ENCODE results near the gene NAT10. TPM values are rescaled to one million over a fixed set of nuclear protein-coding genes. Genes with fewer than 3 reads are reported as not detected.

NAT10 gene
- polyA plus RNA-seq, 1 of the 3 experiments (the other 2 are of a cell fraction), result 31.0 TPM

DNA sequence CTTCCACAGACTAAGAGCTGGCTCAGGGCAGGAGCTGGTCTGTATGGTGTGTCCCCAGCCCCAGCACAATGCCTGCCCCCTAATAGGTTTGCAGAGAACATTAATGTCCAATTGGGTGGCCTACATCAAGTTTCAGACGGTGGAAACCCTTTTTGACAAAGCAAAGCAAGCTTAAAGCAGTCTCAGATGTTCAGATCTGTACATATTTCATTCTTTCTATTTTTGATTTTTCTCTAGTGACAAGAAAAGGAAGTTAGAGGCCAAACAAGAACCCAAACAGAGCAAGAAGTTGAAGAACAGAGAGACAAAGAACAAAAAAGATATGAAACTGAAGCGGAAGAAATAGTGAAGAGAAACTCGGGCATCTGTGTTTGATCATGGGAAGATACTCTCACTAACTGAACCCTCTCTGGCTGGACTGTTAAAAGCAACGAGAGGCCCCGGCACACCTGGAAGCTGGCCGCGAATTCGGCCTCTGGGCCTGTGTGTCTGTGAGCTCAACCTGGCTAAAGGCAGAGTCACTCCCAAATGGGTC lies 40.5 kb downstream of the NAT10 start:
- Histone ChIP-seq H3F3A (replicated peaks; ENCODE audit: insufficient read depth) (no peaks in the 10 kb centered on the region), H3K4me3 (ENCODE audit: low read depth in 2 of 2, low read length in 1 of 2) (no peak overlapping the region), H3K4me2 (no peak overlapping the region), H3K9ac (no peak overlapping the region), H3K36me3 (replicated peaks in 1 of 2; ENCODE audit: control insufficient read depth in 1 of 2, insufficient read depth in 2 of 2, low read length in 1 of 2) (peaks cover 37 to 88% of the 10 kb centered on the region in 2 experiments), H3K9me2 (no peaks in the 10 kb centered on the region), H3K27me3 (ENCODE audit: insufficient read depth) (no peaks in the 10 kb centered on the region), H3K4me1 (ENCODE audit: control insufficient read depth in 1 of 2, insufficient read depth in 2 of 2, low read depth in 1 of 2, low read length in 1 of 2) (peaks cover 0 to 14% of the 10 kb centered on the region in 2 experiments; a peak in 3 of 4 replicates), H3K79me2 (ENCODE audit: insufficient read depth) (no peaks in the 10 kb centered on the region), H3K9me3 (no peaks in the 10 kb centered on the region), H3K27ac (ENCODE audit: low read depth in 2 of 2, low read length in 1 of 2) (no peak overlapping the region), H2AFZ (ENCODE audit: low read depth) (no peak overlapping the region), H4K20me1 (ENCODE audit: insufficient read depth) (no peaks in the 10 kb centered on the region)
- ChIA-PET POLR2A (no interaction called here), CTCF (interaction anchor here (0.6 kb wide), 1 partner anchor 127 kb away, joined by 3 read pairs; no protein-coding TSS in a partner anchor)
- no peak for TF ChIP-seq RAD21 (IDR thresholded peaks at IDR 0.05; ENCODE audit: low read length)
- TF ChIP-seq FOSL2 (IDR thresholded peaks at IDR 0.05; ENCODE audit: borderline replicate concordance, low read depth), result no peak
- no peak for TF ChIP-seq SMC3 (IDR thresholded peaks at IDR 0.05; ENCODE audit: low read depth, low read length)
- TF ChIP-seq TCF12 (IDR thresholded peaks at IDR 0.05), result no peak
- no peak for TF ChIP-seq CHD2 (IDR thresholded peaks at IDR 0.05; ENCODE audit: low read length, partially characterized antibody)
- TF ChIP-seq, protein P1, sequence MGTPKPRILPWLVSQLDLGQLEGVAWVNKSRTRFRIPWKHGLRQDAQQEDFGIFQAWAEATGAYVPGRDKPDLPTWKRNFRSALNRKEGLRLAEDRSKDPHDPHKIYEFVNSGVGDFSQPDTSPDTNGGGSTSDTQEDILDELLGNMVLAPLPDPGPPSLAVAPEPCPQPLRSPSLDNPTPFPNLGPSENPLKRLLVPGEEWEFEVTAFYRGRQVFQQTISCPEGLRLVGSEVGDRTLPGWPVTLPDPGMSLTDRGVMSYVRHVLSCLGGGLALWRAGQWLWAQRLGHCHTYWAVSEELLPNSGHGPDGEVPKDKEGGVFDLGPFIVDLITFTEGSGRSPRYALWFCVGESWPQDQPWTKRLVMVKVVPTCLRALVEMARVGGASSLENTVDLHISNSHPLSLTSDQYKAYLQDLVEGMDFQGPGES (IDR thresholded peaks at IDR 0.05; ENCODE audit: low read depth, low read length), result no peak
- no peak for TF ChIP-seq RXRA (IDR thresholded peaks at IDR 0.05; ENCODE audit: borderline replicate concordance, low read depth)
- no peak for TF ChIP-seq MXI1 (IDR thresholded peaks at IDR 0.05; ENCODE audit: low read depth, low read length)
- no peak for TF ChIP-seq RCOR1 (IDR thresholded peaks at IDR 0.05; ENCODE audit: low read length)
- TF ChIP-seq POLR2AphosphoS5 (IDR thresholded peaks at IDR 0.05; ENCODE audit: low read depth, low read length), result no peak
- TF ChIP-seq FOXM1 (IDR thresholded peaks at IDR 0.05; ENCODE audit: low read depth), result no peak
- TF ChIP-seq, protein P2, sequence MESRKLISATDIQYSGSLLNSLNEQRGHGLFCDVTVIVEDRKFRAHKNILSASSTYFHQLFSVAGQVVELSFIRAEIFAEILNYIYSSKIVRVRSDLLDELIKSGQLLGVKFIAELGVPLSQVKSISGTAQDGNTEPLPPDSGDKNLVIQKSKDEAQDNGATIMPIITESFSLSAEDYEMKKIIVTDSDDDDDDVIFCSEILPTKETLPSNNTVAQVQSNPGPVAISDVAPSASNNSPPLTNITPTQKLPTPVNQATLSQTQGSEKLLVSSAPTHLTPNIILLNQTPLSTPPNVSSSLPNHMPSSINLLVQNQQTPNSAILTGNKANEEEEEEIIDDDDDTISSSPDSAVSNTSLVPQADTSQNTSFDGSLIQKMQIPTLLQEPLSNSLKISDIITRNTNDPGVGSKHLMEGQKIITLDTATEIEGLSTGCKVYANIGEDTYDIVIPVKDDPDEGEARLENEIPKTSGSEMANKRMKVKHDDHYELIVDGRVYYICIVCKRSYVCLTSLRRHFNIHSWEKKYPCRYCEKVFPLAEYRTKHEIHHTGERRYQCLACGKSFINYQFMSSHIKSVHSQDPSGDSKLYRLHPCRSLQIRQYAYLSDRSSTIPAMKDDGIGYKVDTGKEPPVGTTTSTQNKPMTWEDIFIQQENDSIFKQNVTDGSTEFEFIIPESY (IDR thresholded peaks at IDR 0.05; ENCODE audit: borderline replicate concordance, low read depth), result no peak
- TF ChIP-seq YY1 (IDR thresholded peaks at IDR 0.05; ENCODE audit: low read depth), result no peak
- TF ChIP-seq, protein P3, sequence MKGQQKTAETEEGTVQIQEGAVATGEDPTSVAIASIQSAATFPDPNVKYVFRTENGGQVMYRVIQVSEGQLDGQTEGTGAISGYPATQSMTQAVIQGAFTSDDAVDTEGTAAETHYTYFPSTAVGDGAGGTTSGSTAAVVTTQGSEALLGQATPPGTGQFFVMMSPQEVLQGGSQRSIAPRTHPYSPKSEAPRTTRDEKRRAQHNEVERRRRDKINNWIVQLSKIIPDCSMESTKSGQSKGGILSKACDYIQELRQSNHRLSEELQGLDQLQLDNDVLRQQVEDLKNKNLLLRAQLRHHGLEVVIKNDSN (IDR thresholded peaks at IDR 0.05; ENCODE audit: borderline replicate concordance, low read depth), result no peak
- DNase-seq, result no peak
- WGBS (ENCODE audit: low lambda C conversion rate), result 85% methylated on average over 5 of the region's 8 CpGs

DNA sequence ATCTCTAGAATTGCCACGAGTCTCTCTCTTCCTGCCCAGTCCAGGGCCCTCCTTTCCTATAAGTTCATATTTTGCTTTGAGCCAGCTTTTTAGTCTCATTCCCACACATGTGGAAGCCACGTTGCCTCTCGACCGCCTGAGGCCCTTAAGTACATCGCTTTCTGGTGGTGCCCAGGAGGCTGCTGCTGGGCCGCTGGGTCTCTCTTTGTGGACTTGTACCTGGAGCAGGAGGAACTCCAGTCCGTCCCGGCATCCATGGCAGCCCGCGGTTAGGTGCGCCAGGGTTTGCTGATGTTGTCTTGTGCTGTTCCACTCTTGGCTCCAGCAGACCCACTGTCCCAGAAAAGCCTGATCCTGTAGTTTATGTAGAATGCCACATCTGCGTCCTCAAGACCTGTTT lies 41.0 kb downstream of the NAT10 start:
- Histone ChIP-seq H3K27ac (ENCODE audit: low read depth in 2 of 2, low read length in 1 of 2) (no peak overlapping the region), H3K9ac (no peak overlapping the region), H3K4me2 (no peak overlapping the region), H3K9me2 (no peaks in the 10 kb centered on the region), H3K4me1 (ENCODE audit: control insufficient read depth in 1 of 2, insufficient read depth in 2 of 2, low read depth in 1 of 2, low read length in 1 of 2) (peaks cover 0 to 19% of the 10 kb centered on the region in 2 experiments; a peak in 3 of 4 replicates), H3K4me3 (ENCODE audit: low read depth in 2 of 2, low read length in 1 of 2) (no peak overlapping the region), H3K36me3 (replicated peaks in 1 of 2; ENCODE audit: control insufficient read depth in 1 of 2, insufficient read depth in 2 of 2, low read length in 1 of 2) (peaks cover 37 to 87% of the 10 kb centered on the region in 2 experiments), H2AFZ (ENCODE audit: low read depth) (no peak overlapping the region), H3K27me3 (ENCODE audit: insufficient read depth) (no peaks in the 10 kb centered on the region), H3F3A (replicated peaks; ENCODE audit: insufficient read depth) (no peaks in the 10 kb centered on the region), H4K20me1 (ENCODE audit: insufficient read depth) (no peaks in the 10 kb centered on the region), H3K79me2 (ENCODE audit: insufficient read depth) (no peaks in the 10 kb centered on the region), H3K9me3 (no peaks in the 10 kb centered on the region)
- CTCF ChIA-PET, result interaction anchor here (0.6 kb wide), 1 partner anchor 126 kb away, joined by 3 read pairs; no protein-coding TSS in a partner anchor
- 95% methylated on average over 12 of the region's 12 CpGs for WGBS (ENCODE audit: low lambda C conversion rate)
- POLR2A ChIA-PET, result no interaction called here
- no peak for DNase-seq
- TF ChIP-seq ELF1 (IDR thresholded peaks at IDR 0.05), result no peak
- TF ChIP-seq, protein P2 (IDR thresholded peaks at IDR 0.05; ENCODE audit: borderline replicate concordance, low read depth), result no peak
- TF ChIP-seq FOXM1 (IDR thresholded peaks at IDR 0.05; ENCODE audit: low read depth), result no peak
- no peak for TF ChIP-seq RXRA (IDR thresholded peaks at IDR 0.05; ENCODE audit: borderline replicate concordance, low read depth)
- no peak for TF ChIP-seq NRF1 (IDR thresholded peaks at IDR 0.05; ENCODE audit: low read depth, low read length)
- no peak for TF ChIP-seq FOSL2 (IDR thresholded peaks at IDR 0.05; ENCODE audit: borderline replicate concordance, low read depth)
- no peak for TF ChIP-seq EZH2phosphoT487 (IDR thresholded peaks at IDR 0.05; ENCODE audit: borderline replicate concordance, low read depth)
- TF ChIP-seq YY1 (IDR thresholded peaks at IDR 0.05; ENCODE audit: low read depth), result no peak
- no peak for TF ChIP-seq FOXJ3 (CRISPR knock-in tag; IDR thresholded peaks at IDR 0.05)
- TF ChIP-seq, protein P1 (IDR thresholded peaks at IDR 0.05; ENCODE audit: low read depth, low read length), result no peak
- no peak for TF ChIP-seq JUND (IDR thresholded peaks at IDR 0.05)

All from SK-N-SH (cell line).